OCI-LY7 (cell line): ENCODE results near the gene NCKIPSD.

Source experiments
- CTCF ChIP-seq: fragments of 200-600 bp; sonication (generic); conservative IDR thresholded peaks from 2 replicates; pipeline ENCODE4 v1.5.1; 2014; ENCODE audit warnings: mild to moderate bottlenecking, antibody characterized with exemption, low read length, moderate library complexity, mixed read lengths
- EZH2phosphoT487 ChIP-seq: fragments of 200-600 bp; sonication (generic); IDR thresholded peaks from 2 replicates; pipeline ENCODE4 v1.6.1; 2018; ENCODE audit warnings: low read depth, borderline replicate concordance, mild to moderate bottlenecking, mixed run types, antibody characterized with exemption, low read length, moderate library complexity, mixed read lengths

GRCh38 chr3:48636149-48636655 lies 49.5 kb downstream of the NCKIPSD start:
- TF ChIP-seq CTCF, result no peak
- TF ChIP-seq EZH2phosphoT487, result no peak
